Raji (cell line): ENCODE measurements around the gene OR5K4.

ENCODE experiments used
- POLR2A ChIP-seq: IDR thresholded peaks from 2 replicates; pipeline ENCODE4 v1.6.1; 2011; ENCODE audit warnings: low read depth, low read length, control low read depth; ENCODE audit not compliant: insufficient read depth

The OR5K4 gene, protein sequence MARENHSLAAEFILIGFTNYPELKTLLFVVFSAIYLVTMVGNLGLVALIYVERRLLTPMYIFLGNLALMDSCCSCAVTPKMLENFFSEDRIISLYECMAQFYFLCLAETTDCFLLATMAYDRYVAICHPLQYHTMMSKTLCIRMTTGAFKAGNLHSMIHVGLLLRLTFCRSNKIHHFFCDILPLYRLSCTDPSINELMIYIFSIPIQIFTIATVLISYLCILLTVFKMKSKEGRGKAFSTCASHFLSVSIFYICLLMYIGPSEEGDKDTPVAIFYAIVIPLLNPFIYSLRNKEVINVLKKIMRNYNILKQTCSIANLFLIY

DNA sequence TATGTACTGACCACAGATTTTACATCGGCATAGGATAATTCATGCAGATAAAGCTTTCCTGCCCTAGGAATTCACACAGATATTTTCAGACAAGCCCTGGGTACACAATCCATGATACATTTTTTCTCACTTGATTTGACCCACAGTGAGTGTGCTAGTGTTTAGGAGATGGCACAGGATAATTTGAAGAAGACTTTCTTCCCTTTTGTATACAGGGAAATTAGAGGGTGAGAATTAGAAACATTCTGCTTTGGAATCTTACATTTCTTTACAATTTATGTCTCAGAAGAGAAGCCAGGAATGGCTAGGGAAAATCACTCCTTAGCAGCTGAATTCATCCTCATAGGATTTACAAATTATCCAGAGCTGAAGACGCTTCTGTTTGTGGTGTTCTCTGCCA is at the start of gene OR5K4:
TSS of gene OR5K4 (plus strand) at position 301 of the 400 bp plus-strand sequence. CDS start at position 301, 0 bp downstream.
- TF ChIP-seq POLR2A = no peak

DNA sequence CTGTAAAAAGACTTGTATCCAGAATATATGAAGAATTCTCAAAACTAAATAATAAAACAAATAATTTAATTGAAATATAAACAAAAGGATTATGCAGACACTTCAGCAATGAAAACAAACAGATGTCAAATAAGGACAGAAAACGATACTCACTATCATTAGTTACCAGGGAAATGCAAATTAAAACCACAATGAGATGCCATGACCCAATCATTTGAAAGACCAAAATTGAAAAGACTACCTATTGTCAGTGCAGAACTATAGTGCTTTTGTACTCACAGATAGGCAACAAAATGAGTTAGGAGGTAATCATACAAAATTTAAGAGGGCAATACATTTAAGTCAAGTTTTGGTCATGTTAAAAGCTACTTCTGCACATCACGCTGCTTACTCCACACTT is 31.6 kb upstream of the OR5K4 start:
- no peak for TF ChIP-seq POLR2A

DNA sequence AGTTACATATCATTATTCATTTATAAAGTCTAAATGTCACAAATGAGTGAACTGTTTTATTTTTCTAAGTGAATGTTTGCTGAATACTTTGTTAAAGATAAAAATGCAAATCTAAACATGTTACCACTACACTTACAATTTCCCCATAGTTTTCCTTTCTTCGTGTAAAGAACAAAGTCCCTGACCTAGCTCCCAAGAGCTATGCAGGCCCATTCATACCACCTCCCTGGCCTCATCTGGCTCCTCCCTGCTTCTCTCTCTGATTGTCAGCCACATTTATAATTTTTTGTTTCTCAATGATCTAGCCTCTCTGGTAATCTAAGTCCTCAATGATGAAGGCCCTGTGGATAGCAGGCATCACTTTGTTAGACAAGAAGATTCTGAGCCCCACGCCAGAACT is 31.0 kb upstream of the OR5K4 start:
- no peak for TF ChIP-seq POLR2A

DNA sequence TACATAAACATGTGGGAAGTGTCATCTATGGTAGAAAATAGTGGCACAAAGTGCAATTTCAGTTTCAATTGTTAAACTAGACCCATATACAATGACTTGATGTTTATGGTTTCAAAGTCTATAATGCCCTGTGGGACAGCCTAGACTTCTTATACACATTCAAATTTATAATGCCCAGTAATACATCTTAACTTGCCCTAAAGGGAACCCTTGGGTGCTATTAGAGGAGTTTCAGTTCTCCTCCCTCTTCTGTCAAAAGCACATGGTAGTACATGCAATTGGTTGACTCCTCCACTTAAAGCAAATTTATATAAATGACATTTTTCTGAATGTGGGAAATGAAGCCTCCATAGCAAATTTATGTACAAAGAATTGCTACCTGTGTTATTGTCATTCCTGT is 30.2 kb upstream of the OR5K4 start:
- no peak for TF ChIP-seq POLR2A

DNA sequence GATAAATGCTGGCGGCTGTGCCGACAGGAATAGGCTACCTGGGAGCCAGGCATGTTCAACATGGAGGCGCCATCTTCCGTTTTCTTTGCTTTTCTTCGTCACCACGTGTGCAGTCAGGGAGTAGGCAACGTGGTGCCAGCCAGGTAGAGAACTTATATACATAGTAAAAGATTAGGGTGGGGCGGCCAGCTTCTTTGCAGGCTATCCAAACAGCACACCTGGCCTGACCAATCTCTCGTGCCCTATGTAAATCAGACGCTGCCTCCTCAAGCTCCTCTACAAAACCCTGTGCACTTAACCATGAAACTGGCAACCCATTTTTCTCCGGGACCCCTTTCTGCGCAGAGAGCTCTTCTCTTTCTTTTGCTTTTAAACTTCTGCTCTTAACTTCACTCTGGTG is 28.6 kb upstream of the OR5K4 start:
- TF ChIP-seq POLR2A = no peak

DNA sequence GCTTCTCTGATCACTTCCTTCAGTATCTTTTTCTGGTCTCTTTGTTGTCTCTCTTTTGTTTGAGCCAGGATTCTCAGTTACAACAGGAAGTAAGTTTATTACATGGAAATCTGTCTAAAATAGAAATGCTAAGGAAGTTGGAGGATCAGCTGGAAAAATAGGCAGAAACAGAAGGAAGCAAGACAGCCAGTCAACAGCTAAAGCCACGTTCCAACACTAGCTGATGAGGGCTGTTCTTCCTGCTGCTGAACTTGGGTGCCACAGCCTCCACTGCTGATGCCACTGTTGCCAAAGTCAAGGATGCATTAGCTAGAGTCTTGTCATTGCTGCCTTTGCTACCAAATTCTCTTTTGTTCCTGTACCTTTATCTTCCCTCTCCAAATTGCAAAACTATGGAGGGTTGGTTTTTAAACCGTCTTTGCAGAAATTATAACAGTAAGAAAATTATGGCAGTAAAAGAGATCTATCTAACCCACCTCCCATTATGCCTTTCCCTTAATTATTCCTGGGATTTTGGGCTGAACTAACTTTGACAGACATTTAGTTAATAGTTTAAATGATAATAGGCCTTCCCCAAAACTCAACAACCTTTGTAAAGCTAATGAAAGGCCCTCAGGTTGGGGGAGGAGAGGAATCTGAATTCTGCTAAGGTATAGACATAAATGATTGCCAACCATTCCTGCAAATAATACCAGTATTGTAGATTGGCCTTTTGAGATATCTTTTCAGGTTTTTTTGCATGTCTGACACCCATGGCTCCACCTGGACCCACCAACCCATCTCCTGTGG is 27.4 kb upstream of the OR5K4 start:
- TF ChIP-seq POLR2A = no peak

DNA sequence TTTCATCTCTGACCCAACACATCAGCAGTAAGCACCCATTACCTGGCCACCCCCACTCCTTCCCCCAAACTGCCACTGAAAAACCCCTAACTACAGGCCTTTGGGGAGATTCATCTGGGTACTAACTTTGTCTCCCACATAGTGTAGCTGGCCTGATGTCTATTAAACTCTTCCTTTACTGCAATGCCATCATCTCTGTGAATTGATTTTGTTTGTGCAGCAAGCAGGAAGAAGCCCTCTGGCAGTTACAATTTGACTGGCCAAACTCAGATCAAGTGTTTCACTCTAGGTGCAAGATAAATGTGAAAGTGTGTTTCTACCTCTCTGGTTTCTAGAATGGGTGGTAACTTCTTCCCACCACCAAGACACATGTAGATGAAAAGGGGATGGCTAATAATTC is 26.7 kb upstream of the OR5K4 start:
- TF ChIP-seq POLR2A = no peak

DNA sequence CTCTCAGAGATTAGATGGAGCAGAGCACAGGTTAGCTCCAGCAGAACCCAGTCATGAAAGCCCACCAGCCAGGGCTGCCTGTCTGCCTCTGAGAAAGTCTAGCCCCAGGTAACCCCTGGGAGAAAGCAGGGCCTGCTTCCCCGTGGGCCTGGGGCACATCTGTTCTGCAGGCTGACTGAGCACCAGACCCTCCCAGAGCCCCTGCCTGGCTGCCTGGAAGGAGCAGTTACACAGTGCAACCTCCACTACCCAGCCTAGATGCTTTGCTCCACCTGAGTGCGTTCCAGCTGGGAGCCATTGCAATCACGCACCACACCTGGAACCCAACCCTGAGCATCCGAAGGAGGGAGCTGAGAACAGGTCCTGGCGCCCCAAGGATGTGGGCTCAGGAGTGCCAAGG is 24.7 kb upstream of the OR5K4 start:
- no peak for TF ChIP-seq POLR2A

DNA sequence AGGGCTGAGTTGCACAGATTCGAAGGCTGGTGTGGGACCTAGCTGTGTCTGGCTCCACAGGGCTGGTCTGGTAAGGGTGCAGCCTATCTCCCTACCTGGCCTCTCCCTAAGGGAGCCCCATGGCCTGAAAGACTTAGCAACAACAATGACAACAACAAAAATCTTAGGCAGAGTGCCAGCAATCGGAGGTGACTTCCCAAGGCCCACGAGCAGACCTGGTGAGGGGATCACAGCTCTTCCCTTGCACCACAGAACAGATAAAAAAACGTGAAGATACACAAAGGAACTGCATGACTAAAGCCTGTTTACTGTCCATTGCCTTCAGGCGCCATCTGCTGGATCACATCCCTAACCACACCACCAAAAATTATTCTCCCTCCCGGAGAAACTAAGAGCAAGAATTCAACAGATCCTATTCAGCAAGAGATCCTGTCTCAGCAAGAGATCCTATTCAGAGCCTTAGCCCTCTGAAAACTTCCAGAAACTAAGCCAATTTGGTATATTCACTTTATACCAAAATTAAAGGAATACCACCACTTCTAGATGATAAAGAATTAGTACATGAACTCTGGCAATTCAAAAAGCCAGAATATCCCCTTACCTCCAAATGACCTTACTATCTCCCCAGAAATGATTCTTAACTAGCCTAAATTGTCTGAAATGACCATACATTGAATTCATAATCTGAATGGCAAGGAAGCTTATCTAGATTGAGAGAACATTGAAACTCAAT is 24.1 kb upstream of the OR5K4 start:
- TF ChIP-seq POLR2A = no peak

DNA sequence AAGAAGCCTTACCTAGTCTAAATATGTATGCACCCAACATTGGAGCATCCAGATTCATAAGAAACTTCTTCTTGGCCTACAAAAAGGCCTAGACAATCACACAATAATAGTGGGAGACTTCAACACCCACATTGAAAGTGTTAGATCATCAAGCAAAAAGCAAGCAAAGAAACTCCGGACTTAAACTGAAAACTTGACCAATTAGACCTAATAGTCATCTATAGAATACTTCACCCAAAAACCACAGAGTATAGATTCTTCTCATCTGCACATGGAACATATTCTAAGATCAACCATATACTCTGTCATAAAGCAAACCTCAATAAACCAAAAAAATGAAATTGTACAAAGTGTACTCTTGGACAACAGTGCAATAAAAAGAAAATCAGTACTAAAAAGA is 22.3 kb upstream of the OR5K4 start:
- TF ChIP-seq POLR2A = no peak

DNA sequence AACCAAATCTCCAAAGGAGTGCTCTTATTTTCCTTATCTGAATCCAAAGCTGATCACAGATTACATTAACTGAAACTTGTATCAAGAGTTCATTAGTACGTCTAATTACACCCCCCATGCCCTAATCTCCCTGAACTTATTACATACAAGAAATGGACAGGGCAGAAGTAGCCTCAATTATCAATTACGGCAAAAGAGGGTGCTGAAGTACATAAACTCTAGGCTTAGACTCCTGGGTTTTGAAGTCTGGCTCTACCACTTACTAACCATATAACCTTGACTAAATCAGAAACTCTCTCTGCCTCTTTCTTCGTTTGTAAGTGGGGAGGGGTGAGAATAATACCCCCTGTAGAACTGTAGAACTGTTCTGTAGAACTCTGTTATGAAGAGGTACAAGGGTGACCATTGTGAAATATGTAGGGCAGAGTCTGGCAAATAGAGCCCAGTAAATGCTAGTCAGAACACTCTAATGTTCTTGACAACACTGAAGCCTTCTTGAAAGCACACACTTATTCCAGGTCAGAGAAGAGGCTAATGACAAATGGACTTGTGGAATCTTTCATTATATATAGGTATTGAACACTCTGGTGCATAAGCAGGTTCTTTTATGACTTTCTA is 19.6 kb upstream of the OR5K4 start:
- no peak for TF ChIP-seq POLR2A

DNA sequence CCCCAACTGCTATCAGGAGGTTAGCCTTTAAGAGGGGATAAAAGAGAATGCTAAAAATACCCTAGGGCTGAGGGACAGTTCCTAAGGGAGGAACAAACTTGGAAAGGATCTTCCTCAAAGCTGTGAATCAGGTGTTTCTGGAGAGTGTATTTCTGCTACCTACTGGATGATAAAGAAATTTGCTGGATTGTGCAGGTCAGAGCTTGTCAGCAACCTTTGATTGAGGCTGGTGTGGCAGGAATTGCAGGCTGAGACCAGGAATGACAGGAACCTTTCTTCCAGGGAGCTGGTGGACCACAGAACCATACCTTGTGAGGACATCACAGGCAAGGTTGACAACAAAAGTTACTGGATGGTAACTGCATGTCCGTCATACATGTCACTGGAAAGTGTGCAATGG is 14.6 kb upstream of the OR5K4 start:
- no peak for TF ChIP-seq POLR2A

DNA sequence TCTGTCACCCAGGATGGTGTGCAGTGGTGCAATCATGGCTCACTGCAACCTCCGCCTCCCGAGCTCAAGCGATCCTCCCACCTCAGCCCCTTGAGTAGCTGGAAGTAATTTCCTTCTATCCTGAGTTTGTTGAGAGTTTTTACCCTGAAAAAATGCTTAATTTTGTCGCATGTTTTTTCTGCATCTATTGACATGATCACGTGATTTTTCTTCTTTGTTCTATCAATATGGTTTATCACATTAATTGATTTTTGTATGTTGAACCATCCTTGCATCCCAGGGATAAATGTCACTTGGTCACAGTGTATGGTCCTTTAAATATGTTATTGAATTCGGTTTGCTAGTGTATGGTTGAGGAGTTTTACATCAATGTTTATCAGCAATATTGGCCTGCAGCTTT is 11.9 kb upstream of the OR5K4 start:
- TF ChIP-seq POLR2A = no peak

DNA sequence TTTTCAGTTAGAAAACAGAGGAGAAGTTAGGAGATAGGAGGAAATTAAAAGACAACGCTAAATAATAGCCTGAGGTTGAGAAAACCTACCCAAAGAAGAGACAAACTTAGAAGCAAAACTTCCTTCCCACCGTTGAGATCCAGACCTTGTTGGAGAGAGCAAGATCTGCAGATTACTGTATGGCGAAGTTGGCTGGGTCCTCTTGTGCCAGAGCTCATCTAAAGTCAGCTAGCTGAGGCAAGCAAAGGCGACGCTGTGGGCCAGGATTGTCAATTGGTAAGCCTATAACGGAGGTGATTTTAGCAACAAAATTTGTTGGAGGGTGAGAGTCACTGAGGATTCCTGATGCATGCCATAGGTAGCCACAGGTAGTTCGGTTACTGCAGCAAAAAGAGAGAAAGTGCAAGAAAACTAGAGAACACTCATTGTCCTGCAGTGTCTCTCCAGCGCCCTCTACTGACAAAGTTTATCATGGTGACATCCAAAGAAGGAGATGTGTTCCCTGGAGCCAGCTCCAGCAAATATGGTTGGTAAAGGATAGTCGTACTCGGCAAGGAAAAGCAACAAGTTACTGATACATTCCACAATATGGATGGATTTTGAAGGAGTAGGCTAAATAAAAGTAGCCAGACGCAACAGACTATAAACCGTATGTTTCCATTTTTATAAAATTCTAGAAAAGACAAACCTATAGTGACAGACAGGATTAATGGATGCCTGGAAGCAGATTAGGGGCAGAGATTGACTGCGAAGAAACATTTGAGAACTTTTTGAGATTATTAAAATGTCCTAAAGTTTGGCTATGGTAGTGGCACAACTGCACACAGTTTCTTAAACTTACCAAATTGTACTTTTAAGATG is 9.8 kb upstream of the OR5K4 start:
- no peak for TF ChIP-seq POLR2A
